BJ (cell line): ENCODE results near the gene PHTF2. TPM values are rescaled to one million over a fixed set of nuclear protein-coding genes. Genes with fewer than 3 reads are reported as not detected.

Experiments used
- CTCF ChIA-PET: fragments of 350-600 bp; formaldehyde crosslinking; extraction: SDS; loops from one replicate; lab custom pipeline; 2021; ENCODE audit warnings: antibody characterized with exemption, inconsistent platforms; lab: Yijun Ruan, JAX
- POLR2A ChIA-PET: fragments of 300-600 bp; sonication (Branson Sonifier 250); formaldehyde crosslinking; extraction: SDS; loops from one replicate; lab custom pipeline; 2021; ENCODE audit warnings: antibody characterized with exemption; lab: Charles Lee
- DNase-seq: peaks from one replicate; pipeline ENCODE4 v3.0.0-alpha.2; 2011; ENCODE audit warnings: low read depth
- H3K27me3 ChIP-seq: 2 replicates; pipeline ENCODE4 v1.6.0; 2011; ENCODE audit warnings: low read length; ENCODE audit not compliant: control insufficient read depth, insufficient read depth
- H3K36me3 ChIP-seq: 2 replicates; pipeline ENCODE4 v1.5.1; 2011; ENCODE audit warnings: low read length; ENCODE audit not compliant: control insufficient read depth, insufficient read depth
- H3K4me3 ChIP-seq: 2 replicates; pipeline ENCODE4 v1.5.1; 2011; ENCODE audit warnings: low read depth, mild to moderate bottlenecking, control low read depth, low read length
- CTCF ChIP-seq: IDR thresholded peaks from 2 replicates; pipeline ENCODE4 v1.5.1; 2011; ENCODE audit warnings: low read depth, mild to moderate bottlenecking, control low read depth, inconsistent platforms, low read length, moderate library complexity; ENCODE audit not compliant: insufficient read depth
- polyA plus RNA-seq: library from polyadenylated mRNA; depleted of rRNA; stranded (reverse); fragments of >200 nt; gene quantifications from 2 replicates; pipeline ENCODE4 v1.2.3, GENCODE V29; 2011

The PHTF2 gene
- polyA plus RNA-seq, 1 experiment = 27.8 TPM

GRCh38 chr7:77918676-77919075 is 120.1 kb downstream of the PHTF2 start:
- no peak for TF ChIP-seq CTCF
- ChIA-PET CTCF (no interaction called here), POLR2A (no interaction called here)
- H3K27me3 ChIP-seq = no peaks in the 10 kb centered on the region
- no peak for DNase-seq
- no peaks in the 10 kb centered on the region for H3K36me3 ChIP-seq
- H3K4me3 ChIP-seq = no peak overlapping the region

- ChIA-PET POLR2A (no interaction called here), CTCF (interaction anchor here (0.8 to 1.4 kb wide), 5 partner anchors 9 to 272 kb away, joined by 3 to 4 read pairs (median 4); no protein-coding TSS in a partner anchor)
- Histone ChIP-seq H3K4me3 (no peak overlapping the region), H3K27me3 (no peaks in the 10 kb centered on the region), H3K36me3 (no peaks in the 10 kb centered on the region)
- DNase-seq = no peak
- TF ChIP-seq CTCF = no peak
Measured at GRCh38 chr7:77923419-77923818, 124.8 kb downstream of the PHTF2 start.

GRCh38 chr7:77930496-77930895 is 131.9 kb downstream of the PHTF2 start:
- DNase-seq = no peak
- H3K4me3 ChIP-seq = no peak overlapping the region
- ChIA-PET CTCF (interaction anchor here (1.0 kb wide), 1 partner anchor 279 kb away, joined by 3 read pairs; no protein-coding TSS in a partner anchor), POLR2A (no interaction called here)
- H3K27me3 ChIP-seq = no peaks in the 10 kb centered on the region
- no peak for TF ChIP-seq CTCF
- no peaks in the 10 kb centered on the region for H3K36me3 ChIP-seq

GRCh38 chr7:77931841-77932240 is 133.3 kb downstream of the PHTF2 start:
- no peak for DNase-seq
- ChIA-PET POLR2A (no interaction called here), CTCF (interaction anchor here (0.9 to 1.4 kb wide), 2 partner anchors 8 to 274 kb away, joined by 4 read pairs; no protein-coding TSS in a partner anchor)
- no peak for TF ChIP-seq CTCF
- Histone ChIP-seq H3K27me3 (no peaks in the 10 kb centered on the region), H3K36me3 (no peaks in the 10 kb centered on the region), H3K4me3 (no peak overlapping the region)

- Histone ChIP-seq H3K4me3 (no peak overlapping the region), H3K36me3 (no peaks in the 10 kb centered on the region), H3K27me3 (no peaks in the 10 kb centered on the region)
- DNase-seq = no peak
- POLR2A ChIA-PET = interaction anchor here (0.6 kb wide), 1 partner anchor 151 kb away, joined by 3 read pairs; no protein-coding TSS in a partner anchor
- CTCF ChIA-PET = interaction anchor here (1.0 to 1.4 kb wide), 3 partner anchors 10 to 282 kb away, joined by 4 to 7 read pairs (median 4); partner anchors contain the start of gene PHTF2
- no peak for TF ChIP-seq CTCF
Measured at GRCh38 chr7:77933394-77933793, 134.8 kb downstream of the PHTF2 start.
